ENCODE results near the gene SMARCD3.

SMARCD3 gene

GRCh38 chr7:151237244-151238189 is 11.0 kb downstream of the SMARCD3 start:
- DNase-seq (ENCODE audit: low read depth, low spot score), result no peak

GRCh38 chr7:151236406-151236805 is 12.1 kb downstream of the SMARCD3 start:
- DNase-seq (ENCODE audit: low read depth, low spot score), result no peak

GRCh38 chr7:151235091-151235787 is 13.3 kb downstream of the SMARCD3 start:
- DNase-seq (ENCODE audit: low read depth, low spot score), result no peak

- DNase-seq (ENCODE audit: low read depth, low spot score), result no peak
Measured at GRCh38 chr7:151233804-151234203, 14.7 kb downstream of the SMARCD3 start.

- DNase-seq (ENCODE audit: low read depth, low spot score), result no peak
Measured at GRCh38 chr7:151232917-151233701, 15.4 kb downstream of the SMARCD3 start.

- peak; percentile 45 for DNase-seq (ENCODE audit: low read depth, low spot score)
Measured at GRCh38 chr7:151232091-151232916, 16.2 kb downstream of the SMARCD3 start, which contains the start of gene CHPF2. TSS of gene CHPF2 (plus strand) at chr7:151232483. CDS start at chr7:151234012, 1,529 bp downstream.

GRCh38 chr7:151231080-151231479 is 17.4 kb downstream of the SMARCD3 start:
- DNase-seq (ENCODE audit: low read depth, low spot score), result no peak

GRCh38 chr7:151229249-151229648 is 19.2 kb downstream of the SMARCD3 start:
- no peak for DNase-seq (ENCODE audit: low read depth, low spot score)

GRCh38 chr7:151228024-151228866 is 20.2 kb downstream of the SMARCD3 start:
- no peak for DNase-seq (ENCODE audit: low read depth, low spot score)

GRCh38 chr7:151226875-151227782 is 21.4 kb downstream of the SMARCD3 start, which contains the start of gene ABCF2:
TSS of gene ABCF2 (minus strand) at chr7:151227205. CDS start at chr7:151226458, 747 bp downstream.
- DNase-seq (ENCODE audit: low read depth, low spot score), result peak; percentile 98

- DNase-seq (ENCODE audit: low read depth, low spot score), result no peak
Measured at GRCh38 chr7:151226560-151226874, 22.0 kb downstream of the SMARCD3 start.

GRCh38 chr7:151225948-151226510 is 22.5 kb downstream of the SMARCD3 start:
- DNase-seq (ENCODE audit: low read depth, low spot score), result no peak

- no peak for DNase-seq (ENCODE audit: low read depth, low spot score)
Measured at GRCh38 chr7:151223728-151224127, 24.8 kb downstream of the SMARCD3 start.

GRCh38 chr7:151218170-151218569 is 30.3 kb downstream of the SMARCD3 start:
- no peak for DNase-seq (ENCODE audit: low read depth, low spot score)

- no peak for DNase-seq (ENCODE audit: low read depth, low spot score)
Measured at GRCh38 chr7:151215396-151215795, 33.1 kb downstream of the SMARCD3 start.

- DNase-seq (ENCODE audit: low read depth, low spot score), result no peak
Measured at GRCh38 chr7:151213826-151214225, 34.7 kb downstream of the SMARCD3 start.

- DNase-seq (ENCODE audit: low read depth, low spot score), result no peak
Measured at GRCh38 chr7:151212626-151213025, 35.9 kb downstream of the SMARCD3 start.

- DNase-seq (ENCODE audit: low read depth, low spot score), result no peak
Measured at GRCh38 chr7:151211155-151211772, 37.2 kb downstream of the SMARCD3 start.

Measured in brain pericyte (primary cell).